ENCODE results near the gene NTN1. TPM values are rescaled to one million over a fixed set of nuclear protein-coding genes. Genes with fewer than 3 reads are reported as not detected.

The NTN1 gene
- total RNA-seq, 1 donor from 2014 or later: under 0.01 TPM

- Histone ChIP-seq H3K27me3 (ENCODE audit: control insufficient read depth, insufficient read depth, low read length) (no peaks in the 10 kb centered on the region), H3K36me3 (ENCODE audit: control insufficient read depth, insufficient read depth, low read length) (no peaks in the 10 kb centered on the region), H3K4me3 (ENCODE audit: low read depth, low read length) (no peak overlapping the region)
- FAIRE-seq: no peak
- DNase-seq (ENCODE audit: low read depth): no peak
- no peak for TF ChIP-seq CTCF (IDR thresholded peaks at IDR 0.05; ENCODE audit: insufficient read depth, low read length, severe bottlenecking)
Measured at GRCh38 chr17:9116311-9116835, 95.1 kb downstream of the NTN1 start.

- FAIRE-seq (no peak), DNase-seq (ENCODE audit: low read depth) (no peak)
- Histone ChIP-seq H3K36me3 (ENCODE audit: control insufficient read depth, insufficient read depth, low read length) (no peaks in the 10 kb centered on the region), H3K27me3 (ENCODE audit: control insufficient read depth, insufficient read depth, low read length) (no peaks in the 10 kb centered on the region), H3K4me3 (ENCODE audit: low read depth, low read length) (no peak overlapping the region)
- no peak for TF ChIP-seq CTCF (IDR thresholded peaks at IDR 0.05; ENCODE audit: insufficient read depth, low read length, severe bottlenecking)
Measured at GRCh38 chr17:9116861-9117568, 95.7 kb downstream of the NTN1 start.

- H3K4me3 ChIP-seq (ENCODE audit: low read depth, low read length): no peak overlapping the region
- no peaks in the 10 kb centered on the region for H3K36me3 ChIP-seq (ENCODE audit: control insufficient read depth, insufficient read depth, low read length)
- no peak for FAIRE-seq
- H3K27me3 ChIP-seq (ENCODE audit: control insufficient read depth, insufficient read depth, low read length): no peaks in the 10 kb centered on the region
- no peak for TF ChIP-seq CTCF (IDR thresholded peaks at IDR 0.05; ENCODE audit: insufficient read depth, low read length, severe bottlenecking)
- no peak for DNase-seq (ENCODE audit: low read depth)
Measured at GRCh38 chr17:9120471-9120870, 99.2 kb downstream of the NTN1 start.

- no peaks in the 10 kb centered on the region for H3K36me3 ChIP-seq (ENCODE audit: control insufficient read depth, insufficient read depth, low read length)
- no peak for TF ChIP-seq CTCF (IDR thresholded peaks at IDR 0.05; ENCODE audit: insufficient read depth, low read length, severe bottlenecking)
- FAIRE-seq (no peak), DNase-seq (ENCODE audit: low read depth) (no peak)
- H3K27me3 ChIP-seq (ENCODE audit: control insufficient read depth, insufficient read depth, low read length): no peaks in the 10 kb centered on the region
- no peak overlapping the region for H3K4me3 ChIP-seq (ENCODE audit: low read depth, low read length)
Measured at GRCh38 chr17:9121186-9121820, 100.0 kb downstream of the NTN1 start.

- no peaks in the 10 kb centered on the region for H3K36me3 ChIP-seq (ENCODE audit: control insufficient read depth, insufficient read depth, low read length)
- no peak overlapping the region for H3K4me3 ChIP-seq (ENCODE audit: low read depth, low read length)
- FAIRE-seq (no peak), DNase-seq (ENCODE audit: low read depth) (no peak)
- no peaks in the 10 kb centered on the region for H3K27me3 ChIP-seq (ENCODE audit: control insufficient read depth, insufficient read depth, low read length)
- no peak for TF ChIP-seq CTCF (IDR thresholded peaks at IDR 0.05; ENCODE audit: insufficient read depth, low read length, severe bottlenecking)
Measured at GRCh38 chr17:9123594-9124553, 102.6 kb downstream of the NTN1 start.

Data from bronchial epithelial cell (primary cell).